Measurements from ENCODE around the gene TSC22D4.
"Not testable (repeated sequence)": the region's sequence is repeated elsewhere in the genome, so short reads cannot be mapped to it uniquely, and the experiment has no call there.

TSC22D4 gene

DNA sequence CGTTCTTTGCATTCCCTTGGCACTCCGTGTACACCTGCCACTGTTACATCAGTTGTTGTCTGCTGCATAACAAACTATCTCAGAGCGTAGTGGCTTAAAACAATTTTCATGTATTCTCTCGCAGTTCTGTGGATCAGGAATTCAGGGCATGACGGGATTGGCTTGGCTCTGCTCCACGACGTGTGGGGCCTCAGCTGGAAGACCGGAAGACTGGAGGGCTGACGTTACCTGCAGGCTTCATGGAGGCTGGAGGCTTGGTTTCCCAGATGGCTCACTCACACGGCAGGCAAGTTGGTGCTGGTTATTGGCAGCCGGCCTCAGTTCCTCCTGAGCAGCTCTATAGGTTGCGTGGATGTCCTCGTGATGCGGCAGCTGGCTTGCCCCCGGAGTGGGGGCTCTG lies 30.2 kb upstream of the TSC22D4 start:
- TF ChIP-seq, protein P1, sequence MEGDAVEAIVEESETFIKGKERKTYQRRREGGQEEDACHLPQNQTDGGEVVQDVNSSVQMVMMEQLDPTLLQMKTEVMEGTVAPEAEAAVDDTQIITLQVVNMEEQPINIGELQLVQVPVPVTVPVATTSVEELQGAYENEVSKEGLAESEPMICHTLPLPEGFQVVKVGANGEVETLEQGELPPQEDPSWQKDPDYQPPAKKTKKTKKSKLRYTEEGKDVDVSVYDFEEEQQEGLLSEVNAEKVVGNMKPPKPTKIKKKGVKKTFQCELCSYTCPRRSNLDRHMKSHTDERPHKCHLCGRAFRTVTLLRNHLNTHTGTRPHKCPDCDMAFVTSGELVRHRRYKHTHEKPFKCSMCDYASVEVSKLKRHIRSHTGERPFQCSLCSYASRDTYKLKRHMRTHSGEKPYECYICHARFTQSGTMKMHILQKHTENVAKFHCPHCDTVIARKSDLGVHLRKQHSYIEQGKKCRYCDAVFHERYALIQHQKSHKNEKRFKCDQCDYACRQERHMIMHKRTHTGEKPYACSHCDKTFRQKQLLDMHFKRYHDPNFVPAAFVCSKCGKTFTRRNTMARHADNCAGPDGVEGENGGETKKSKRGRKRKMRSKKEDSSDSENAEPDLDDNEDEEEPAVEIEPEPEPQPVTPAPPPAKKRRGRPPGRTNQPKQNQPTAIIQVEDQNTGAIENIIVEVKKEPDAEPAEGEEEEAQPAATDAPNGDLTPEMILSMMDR (IDR thresholded peaks at IDR 0.05; ENCODE audit: low read depth, low read length): no peak
- no peak for TF ChIP-seq POLR2A (IDR thresholded peaks at IDR 0.05; ENCODE audit: extremely low read depth, insufficient read length)
- no peak for TF ChIP-seq MYC (IDR thresholded peaks at IDR 0.05; ENCODE audit: low read depth, low read length)
- DNase-seq (ENCODE audit: low read depth): no peak
- no peak overlapping the region for H3K4me3 ChIP-seq (ENCODE audit: low read depth, low read length)

DNA sequence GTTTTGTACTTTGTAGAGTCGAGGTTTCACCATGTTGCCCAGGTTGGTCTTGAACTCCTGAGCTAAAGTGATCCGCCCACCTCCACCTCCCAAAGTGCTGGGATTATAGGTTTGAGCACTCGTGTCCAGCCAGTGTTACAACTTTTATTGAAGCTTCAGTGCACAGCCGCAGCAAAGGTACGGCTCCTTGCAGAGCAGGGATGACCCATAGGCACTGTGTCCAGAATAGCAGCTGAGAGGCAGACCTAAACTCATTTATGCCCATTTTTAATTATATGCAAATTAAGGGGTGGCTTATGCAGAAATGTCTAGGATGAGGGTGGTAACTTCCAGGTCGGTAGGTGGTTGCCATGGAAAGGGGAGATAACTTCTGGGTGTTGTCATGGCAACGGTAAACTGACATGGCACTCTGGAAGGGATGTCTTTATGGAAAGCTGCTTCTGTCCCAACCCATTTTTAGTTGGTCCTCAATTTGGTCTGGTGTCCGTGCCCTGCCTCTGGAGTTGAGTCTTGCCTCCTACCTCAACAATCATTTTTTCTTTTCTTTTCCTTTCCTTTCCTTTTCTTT lies 27.4 kb upstream of the TSC22D4 start:
- no peak overlapping the region for H3K4me3 ChIP-seq (ENCODE audit: low read depth, low read length)
- TF ChIP-seq MYC (IDR thresholded peaks at IDR 0.05; ENCODE audit: low read depth, low read length) (no peak), POLR2A (IDR thresholded peaks at IDR 0.05; ENCODE audit: extremely low read depth, insufficient read length) (no peak)
- TF ChIP-seq, protein P1 (IDR thresholded peaks at IDR 0.05; ENCODE audit: low read depth, low read length): no peak
- TF ChIP-seq, protein P2, sequence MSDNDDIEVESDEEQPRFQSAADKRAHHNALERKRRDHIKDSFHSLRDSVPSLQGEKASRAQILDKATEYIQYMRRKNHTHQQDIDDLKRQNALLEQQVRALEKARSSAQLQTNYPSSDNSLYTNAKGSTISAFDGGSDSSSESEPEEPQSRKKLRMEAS (IDR thresholded peaks at IDR 0.05; ENCODE audit: low read depth, low read length): no peak
- DNase-seq (ENCODE audit: low read depth): no peak

DNA sequence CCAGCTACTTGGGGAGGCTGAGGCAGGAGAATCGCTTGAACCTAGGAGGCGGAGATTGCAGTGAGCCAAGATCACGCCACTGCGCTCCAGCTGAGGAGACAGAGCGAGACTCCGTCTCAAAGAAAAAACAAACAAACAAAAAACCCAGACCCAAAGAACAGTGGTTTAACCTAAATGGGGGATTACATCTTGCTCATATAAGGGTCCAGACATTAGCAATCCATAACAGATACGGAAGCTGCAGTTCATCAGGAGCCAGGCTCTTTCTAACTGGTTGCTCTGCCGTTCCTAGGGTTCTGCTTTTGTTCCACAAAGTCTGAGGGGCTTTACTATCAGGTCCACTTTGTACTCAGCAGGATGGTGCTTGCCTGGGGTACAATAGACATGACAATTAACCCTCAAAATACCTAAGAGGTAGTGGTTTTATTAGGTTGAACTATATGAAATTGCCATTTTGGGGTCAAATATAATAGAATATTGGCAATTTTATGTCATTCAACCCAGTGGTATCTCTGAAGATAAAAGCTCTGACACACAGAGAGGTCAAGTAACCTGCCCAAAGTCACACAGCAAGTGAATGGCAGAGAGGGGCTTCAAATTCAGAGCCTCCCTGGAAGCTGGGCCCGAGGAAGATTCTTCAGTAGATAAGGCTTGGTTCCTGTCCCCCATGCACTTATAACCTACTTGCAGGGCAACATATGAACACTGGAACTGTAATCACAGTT lies 26.0 kb upstream of the TSC22D4 start:
- DNase-seq (ENCODE audit: low read depth): no peak
- no peak for TF ChIP-seq POLR2A (IDR thresholded peaks at IDR 0.05; ENCODE audit: extremely low read depth, insufficient read length)
- TF ChIP-seq, protein P2 (IDR thresholded peaks at IDR 0.05; ENCODE audit: low read depth, low read length): no peak
- TF ChIP-seq, protein P1 (IDR thresholded peaks at IDR 0.05; ENCODE audit: low read depth, low read length): no peak
- TF ChIP-seq MYC (IDR thresholded peaks at IDR 0.05; ENCODE audit: low read depth, low read length): no peak
- H3K4me3 ChIP-seq (ENCODE audit: low read depth, low read length): no peak overlapping the region

DNA sequence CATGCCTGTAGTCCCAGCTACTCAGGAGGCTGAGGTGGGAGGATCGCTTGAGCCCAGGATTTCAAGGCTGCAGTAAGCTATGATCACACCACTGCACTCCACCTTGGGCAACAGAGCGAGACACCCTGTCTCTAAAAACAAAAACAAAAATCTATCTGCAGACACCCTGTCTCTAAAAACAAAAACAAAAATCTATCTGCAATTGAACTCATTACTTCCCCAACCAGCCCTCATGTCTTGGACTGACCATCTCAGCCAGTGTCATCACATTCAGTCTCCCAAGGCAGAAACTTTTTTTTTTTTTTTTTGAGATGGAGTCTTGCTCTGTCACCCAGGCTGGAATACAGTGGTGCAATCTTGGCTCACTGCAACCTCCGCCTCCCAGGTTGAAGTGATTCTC lies 25.0 kb upstream of the TSC22D4 start:
- H3K4me3 ChIP-seq (ENCODE audit: low read depth, low read length); DNase-seq (ENCODE audit: low read depth): not testable (repeated sequence)

DNA sequence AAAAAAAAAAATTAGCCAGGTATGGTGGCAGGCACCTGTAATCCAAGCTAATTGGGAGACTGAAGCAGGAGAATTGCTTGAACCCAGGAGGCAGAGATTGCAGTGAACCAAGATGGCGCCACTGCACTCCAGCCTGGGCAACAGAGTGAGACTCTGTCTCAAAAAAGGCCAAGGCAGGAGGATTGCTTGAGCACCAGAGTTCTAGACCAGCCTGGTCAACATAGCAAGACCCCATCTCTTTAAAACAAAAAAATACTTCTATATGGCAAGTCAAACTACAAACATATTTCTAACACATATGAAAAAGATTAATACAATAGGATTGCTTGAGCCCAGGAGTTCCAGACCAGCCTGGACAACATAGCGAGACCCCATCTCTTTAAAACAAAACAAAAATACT lies 21.7 kb upstream of the TSC22D4 start:
- H3K4me3 ChIP-seq (ENCODE audit: low read depth, low read length); DNase-seq (ENCODE audit: low read depth): not testable (repeated sequence)

DNA sequence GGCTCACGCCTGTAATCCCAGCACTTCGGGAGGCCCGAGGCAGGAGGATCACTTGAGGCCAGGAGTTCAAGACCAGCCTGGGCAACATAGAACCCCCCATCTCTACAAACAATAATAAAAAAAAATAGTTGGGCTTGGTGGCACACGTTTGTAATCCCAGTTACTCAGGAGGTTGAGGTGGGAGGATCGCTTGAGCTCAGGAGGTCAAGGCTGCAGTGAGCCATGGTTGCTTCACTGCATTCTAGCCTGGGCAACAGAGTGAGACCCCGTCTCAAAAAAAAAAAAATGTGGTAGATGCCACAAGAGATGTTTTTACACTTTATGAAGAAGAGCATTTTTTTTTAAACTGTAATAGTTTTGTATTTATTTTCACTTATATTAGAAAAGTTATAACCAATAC lies 17.5 kb upstream of the TSC22D4 start:
- no peak overlapping the region for H3K4me3 ChIP-seq (ENCODE audit: low read depth, low read length)
- TF ChIP-seq MYC (IDR thresholded peaks at IDR 0.05; ENCODE audit: low read depth, low read length) (no peak), POLR2A (IDR thresholded peaks at IDR 0.05; ENCODE audit: extremely low read depth, insufficient read length) (no peak)
- TF ChIP-seq, protein P1 (IDR thresholded peaks at IDR 0.05; ENCODE audit: low read depth, low read length): no peak
- TF ChIP-seq, protein P2 (IDR thresholded peaks at IDR 0.05; ENCODE audit: low read depth, low read length): no peak

More for the DNA sequence above, 17.5 kb upstream of the TSC22D4 start:
- DNase-seq (ENCODE audit: low read depth): no peak
